Measurements from ENCODE around the gene ANGPTL2. TPM values are rescaled to one million over a fixed set of nuclear protein-coding genes. Genes with fewer than 3 reads are reported as not detected.

The ANGPTL2 gene
- polyA plus RNA-seq, 2 of the 4 experiments (the other 2 are of a cell fraction) = 0.06 TPM; not detected in 1

- no peak overlapping the region for H3K4me2 ChIP-seq
- ATAC-seq = no peak
- ChIA-PET CTCF (interaction anchor here (1.1 to 1.2 kb wide), 2 partner anchors 10 to 24 kb away, joined by 3 read pairs; no protein-coding TSS in a partner anchor), POLR2A (no interaction called here)
- peaks cover 15% of the 10 kb centered on the region for H3K4me1 ChIP-seq
- TF ChIP-seq MAZ (IDR thresholded peaks at IDR 0.05; ENCODE audit: borderline replicate concordance, low read depth, low read length) (no peak), HEYL (CRISPR knock-in tag; IDR thresholded peaks at IDR 0.05) (no peak), REST (IDR thresholded peaks at IDR 0.05) (no peak), CEBPB (IDR thresholded peaks at IDR 0.05) (no peak), POLR2AphosphoS2 (conservative IDR thresholded peaks at IDR 0.05; ENCODE audit: low read length) (no peak), ZNF302 (CRISPR knock-in tag; IDR thresholded peaks at IDR 0.05) (no peak), PHF8 (IDR thresholded peaks at IDR 0.05; ENCODE audit: borderline replicate concordance, low read depth) (no peak), HOXB13 (CRISPR knock-in tag; IDR thresholded peaks at IDR 0.05; ENCODE audit: low read depth) (no peak), MYC (IDR thresholded peaks at IDR 0.05; ENCODE audit: borderline replicate concordance, low read length) (no peak)
- TF ChIP-seq, protein P1, sequence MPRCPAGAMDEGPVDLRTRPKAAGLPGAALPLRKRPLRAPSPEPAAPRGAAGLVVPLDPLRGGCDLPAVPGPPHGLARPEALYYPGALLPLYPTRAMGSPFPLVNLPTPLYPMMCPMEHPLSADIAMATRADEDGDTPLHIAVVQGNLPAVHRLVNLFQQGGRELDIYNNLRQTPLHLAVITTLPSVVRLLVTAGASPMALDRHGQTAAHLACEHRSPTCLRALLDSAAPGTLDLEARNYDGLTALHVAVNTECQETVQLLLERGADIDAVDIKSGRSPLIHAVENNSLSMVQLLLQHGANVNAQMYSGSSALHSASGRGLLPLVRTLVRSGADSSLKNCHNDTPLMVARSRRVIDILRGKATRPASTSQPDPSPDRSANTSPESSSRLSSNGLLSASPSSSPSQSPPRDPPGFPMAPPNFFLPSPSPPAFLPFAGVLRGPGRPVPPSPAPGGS (IDR thresholded peaks at IDR 0.05) = no peak
- TF ChIP-seq, protein P2, sequence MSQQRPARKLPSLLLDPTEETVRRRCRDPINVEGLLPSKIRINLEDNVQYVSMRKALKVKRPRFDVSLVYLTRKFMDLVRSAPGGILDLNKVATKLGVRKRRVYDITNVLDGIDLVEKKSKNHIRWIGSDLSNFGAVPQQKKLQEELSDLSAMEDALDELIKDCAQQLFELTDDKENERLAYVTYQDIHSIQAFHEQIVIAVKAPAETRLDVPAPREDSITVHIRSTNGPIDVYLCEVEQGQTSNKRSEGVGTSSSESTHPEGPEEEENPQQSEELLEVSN (IDR thresholded peaks at IDR 0.05; ENCODE audit: borderline replicate concordance, low read depth) = no peak
- TF ChIP-seq, protein P3, sequence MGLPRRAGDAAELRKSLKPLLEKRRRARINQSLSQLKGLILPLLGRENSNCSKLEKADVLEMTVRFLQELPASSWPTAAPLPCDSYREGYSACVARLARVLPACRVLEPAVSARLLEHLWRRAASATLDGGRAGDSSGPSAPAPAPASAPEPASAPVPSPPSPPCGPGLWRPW (IDR thresholded peaks at IDR 0.05) = no peak
- TF ChIP-seq, protein P4, sequence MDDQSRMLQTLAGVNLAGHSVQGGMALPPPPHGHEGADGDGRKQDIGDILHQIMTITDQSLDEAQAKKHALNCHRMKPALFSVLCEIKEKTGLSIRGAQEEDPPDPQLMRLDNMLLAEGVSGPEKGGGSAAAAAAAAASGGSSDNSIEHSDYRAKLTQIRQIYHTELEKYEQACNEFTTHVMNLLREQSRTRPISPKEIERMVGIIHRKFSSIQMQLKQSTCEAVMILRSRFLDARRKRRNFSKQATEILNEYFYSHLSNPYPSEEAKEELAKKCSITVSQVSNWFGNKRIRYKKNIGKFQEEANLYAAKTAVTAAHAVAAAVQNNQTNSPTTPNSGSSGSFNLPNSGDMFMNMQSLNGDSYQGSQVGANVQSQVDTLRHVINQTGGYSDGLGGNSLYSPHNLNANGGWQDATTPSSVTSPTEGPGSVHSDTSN (IDR thresholded peaks at IDR 0.05) = no peak
- H3K9me3 ChIP-seq = no peaks in the 10 kb centered on the region
- H3K4me3 ChIP-seq = no peak overlapping the region
- DNase-seq (ENCODE audit: low read depth in 1 of 2, low spot score in 1 of 2) = no peak
- WGBS (ENCODE audit: missing lambda C conversion rate) = 74% methylated on average over 5 of the region's 5 CpGs
- no peak for FAIRE-seq
- no peak overlapping the region for H3K27ac ChIP-seq
These were observed 33.0 kb upstream of the ANGPTL2 start for GRCh38 chr9:127155314-127155960.

DNA sequence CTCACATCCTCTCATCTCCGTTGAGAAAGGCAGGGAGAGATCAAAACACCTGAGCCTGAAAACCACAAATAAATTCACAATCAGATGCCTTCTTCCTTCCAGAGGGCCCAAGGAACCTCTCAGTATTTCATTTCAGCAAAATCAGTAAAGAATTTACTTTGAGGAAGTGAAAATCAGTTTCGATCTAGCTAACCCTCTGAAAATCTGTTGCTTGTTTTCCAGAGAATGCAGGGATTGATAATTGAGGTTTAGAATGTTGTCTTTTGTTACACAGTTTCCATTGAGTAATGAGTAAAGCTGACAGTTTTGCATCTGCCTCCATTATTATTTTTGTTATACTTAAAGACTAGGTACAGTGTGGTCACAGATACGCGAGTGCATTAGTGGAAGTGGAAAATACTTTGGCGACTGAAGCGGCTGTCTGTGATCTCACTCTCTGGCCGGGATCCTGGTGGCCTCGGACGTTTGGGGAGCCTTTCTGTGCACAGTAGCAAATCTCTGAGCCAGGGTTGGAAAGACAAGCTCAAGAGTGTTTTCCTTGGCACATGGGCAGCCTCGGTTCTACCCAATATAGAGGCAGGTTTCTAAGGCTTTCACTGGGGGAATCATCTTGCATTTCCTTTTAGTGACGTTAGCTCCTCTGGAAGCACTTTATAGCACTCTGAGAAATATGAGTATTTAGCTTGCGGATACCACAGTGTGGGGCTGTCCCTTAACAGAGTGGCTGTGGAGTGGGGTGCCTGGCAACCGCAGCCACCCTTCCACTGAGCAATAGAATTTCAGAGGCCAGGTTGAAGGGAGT lies 32.2 kb upstream of the ANGPTL2 start:
- DNase-seq (ENCODE audit: low read depth in 1 of 2, low spot score in 1 of 2) (no peak), ATAC-seq (no peak), FAIRE-seq (no peak)
- POLR2A ChIA-PET = no interaction called here
- no peak overlapping the region for H3K27ac ChIP-seq
- H3K4me3 ChIP-seq = no peak overlapping the region
- TF ChIP-seq HOXA7 (CRISPR knock-in tag; IDR thresholded peaks at IDR 0.05) = no peak
- no peak for TF ChIP-seq PHF8 (IDR thresholded peaks at IDR 0.05; ENCODE audit: borderline replicate concordance, low read depth)
- no peak for TF ChIP-seq EHF (CRISPR knock-in tag; IDR thresholded peaks at IDR 0.05)
- TF ChIP-seq EHMT2 (IDR thresholded peaks at IDR 0.05; ENCODE audit: low read depth) = no peak
- 82% methylated on average over 13 of the region's 13 CpGs for WGBS (ENCODE audit: missing lambda C conversion rate)
- CTCF ChIA-PET = interaction anchor here (1.1 to 1.2 kb wide), 2 partner anchors 9 to 24 kb away, joined by 3 read pairs; no protein-coding TSS in a partner anchor
- H3K4me2 ChIP-seq = no peak overlapping the region
- H3K4me1 ChIP-seq = peaks cover 12% of the 10 kb centered on the region
- H3K9me3 ChIP-seq = no peaks in the 10 kb centered on the region

Measured in A549 (cell line).